ENCODE data around the gene C9orf153.

The C9orf153 gene

DNA sequence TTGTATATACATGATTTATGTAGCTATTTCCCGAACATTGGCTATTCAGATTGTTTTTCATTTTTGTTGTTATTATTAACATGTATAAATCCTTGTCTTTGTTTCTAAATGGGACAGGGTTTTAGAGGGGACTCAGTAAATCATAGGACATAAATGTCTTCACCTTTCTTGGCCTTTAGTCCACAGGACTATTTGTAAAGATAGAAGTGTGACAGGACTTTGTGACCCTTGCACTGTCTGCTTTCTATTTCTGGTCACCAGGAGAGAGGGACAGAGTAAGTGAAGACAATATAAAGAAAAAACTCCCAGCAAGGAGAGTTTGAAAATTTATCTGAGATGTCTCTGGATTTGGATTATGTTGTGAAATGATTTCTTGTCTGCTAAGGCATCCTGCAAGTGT, 81.5 kb downstream of the C9orf153 start:
- ATAC-seq: no peak

DNA sequence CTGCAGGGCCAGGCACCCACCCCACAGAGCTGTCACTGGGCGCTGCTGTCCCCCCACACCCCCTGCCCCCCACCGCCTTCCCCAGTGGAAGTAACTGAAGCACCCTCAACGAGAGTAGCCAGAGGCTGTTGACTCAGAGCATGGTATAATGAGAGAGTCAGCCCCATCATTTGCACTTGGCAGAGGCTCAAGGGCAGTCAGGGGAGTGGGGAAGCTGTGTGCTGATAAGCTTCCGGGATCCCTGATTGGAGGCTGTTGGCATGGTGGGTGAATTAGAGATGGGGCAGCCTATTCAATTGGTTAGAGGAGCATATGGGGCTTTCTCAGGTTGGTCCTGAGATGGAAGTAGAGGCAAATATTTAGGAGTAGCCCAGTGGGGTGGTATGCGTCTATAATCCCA, 83.0 kb downstream of the C9orf153 start:
- ATAC-seq: peak; percentile 31; the same call in 1 of the 3 replicates
- TF ChIP-seq, protein P1, sequence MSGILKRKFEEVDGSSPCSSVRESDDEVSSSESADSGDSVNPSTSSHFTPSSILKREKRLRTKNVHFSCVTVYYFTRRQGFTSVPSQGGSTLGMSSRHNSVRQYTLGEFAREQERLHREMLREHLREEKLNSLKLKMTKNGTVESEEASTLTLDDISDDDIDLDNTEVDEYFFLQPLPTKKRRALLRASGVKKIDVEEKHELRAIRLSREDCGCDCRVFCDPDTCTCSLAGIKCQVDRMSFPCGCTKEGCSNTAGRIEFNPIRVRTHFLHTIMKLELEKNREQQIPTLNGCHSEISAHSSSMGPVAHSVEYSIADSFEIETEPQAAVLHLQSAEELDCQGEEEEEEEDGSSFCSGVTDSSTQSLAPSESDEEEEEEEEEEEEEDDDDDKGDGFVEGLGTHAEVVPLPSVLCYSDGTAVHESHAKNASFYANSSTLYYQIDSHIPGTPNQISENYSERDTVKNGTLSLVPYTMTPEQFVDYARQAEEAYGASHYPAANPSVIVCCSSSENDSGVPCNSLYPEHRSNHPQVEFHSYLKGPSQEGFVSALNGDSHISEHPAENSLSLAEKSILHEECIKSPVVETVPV (CRISPR knock-in tag; IDR thresholded peaks at IDR 0.05): no peak
- TF ChIP-seq ZFP30 (CRISPR knock-in tag; IDR thresholded peaks at IDR 0.05): no peak

More for the DNA sequence above, 81.5 kb downstream of the C9orf153 start:
- no peak for TF ChIP-seq RARB (CRISPR knock-in tag; IDR thresholded peaks at IDR 0.05)

- no peak for ATAC-seq
- no peak for TF ChIP-seq ZNF565 (CRISPR knock-in tag; conservative IDR thresholded peaks at IDR 0.05; ENCODE audit: low read depth)
- TF ChIP-seq ZNF70 (CRISPR knock-in tag; IDR thresholded peaks at IDR 0.05): no peak
- TF ChIP-seq, protein P2, sequence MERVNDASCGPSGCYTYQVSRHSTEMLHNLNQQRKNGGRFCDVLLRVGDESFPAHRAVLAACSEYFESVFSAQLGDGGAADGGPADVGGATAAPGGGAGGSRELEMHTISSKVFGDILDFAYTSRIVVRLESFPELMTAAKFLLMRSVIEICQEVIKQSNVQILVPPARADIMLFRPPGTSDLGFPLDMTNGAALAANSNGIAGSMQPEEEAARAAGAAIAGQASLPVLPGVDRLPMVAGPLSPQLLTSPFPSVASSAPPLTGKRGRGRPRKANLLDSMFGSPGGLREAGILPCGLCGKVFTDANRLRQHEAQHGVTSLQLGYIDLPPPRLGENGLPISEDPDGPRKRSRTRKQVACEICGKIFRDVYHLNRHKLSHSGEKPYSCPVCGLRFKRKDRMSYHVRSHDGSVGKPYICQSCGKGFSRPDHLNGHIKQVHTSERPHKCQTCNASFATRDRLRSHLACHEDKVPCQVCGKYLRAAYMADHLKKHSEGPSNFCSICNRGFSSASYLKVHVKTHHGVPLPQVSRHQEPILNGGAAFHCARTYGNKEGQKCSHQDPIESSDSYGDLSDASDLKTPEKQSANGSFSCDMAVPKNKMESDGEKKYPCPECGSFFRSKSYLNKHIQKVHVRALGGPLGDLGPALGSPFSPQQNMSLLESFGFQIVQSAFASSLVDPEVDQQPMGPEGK (CRISPR knock-in tag; IDR thresholded peaks at IDR 0.05; ENCODE audit: borderline replicate concordance): no peak
- TF ChIP-seq, protein P3, sequence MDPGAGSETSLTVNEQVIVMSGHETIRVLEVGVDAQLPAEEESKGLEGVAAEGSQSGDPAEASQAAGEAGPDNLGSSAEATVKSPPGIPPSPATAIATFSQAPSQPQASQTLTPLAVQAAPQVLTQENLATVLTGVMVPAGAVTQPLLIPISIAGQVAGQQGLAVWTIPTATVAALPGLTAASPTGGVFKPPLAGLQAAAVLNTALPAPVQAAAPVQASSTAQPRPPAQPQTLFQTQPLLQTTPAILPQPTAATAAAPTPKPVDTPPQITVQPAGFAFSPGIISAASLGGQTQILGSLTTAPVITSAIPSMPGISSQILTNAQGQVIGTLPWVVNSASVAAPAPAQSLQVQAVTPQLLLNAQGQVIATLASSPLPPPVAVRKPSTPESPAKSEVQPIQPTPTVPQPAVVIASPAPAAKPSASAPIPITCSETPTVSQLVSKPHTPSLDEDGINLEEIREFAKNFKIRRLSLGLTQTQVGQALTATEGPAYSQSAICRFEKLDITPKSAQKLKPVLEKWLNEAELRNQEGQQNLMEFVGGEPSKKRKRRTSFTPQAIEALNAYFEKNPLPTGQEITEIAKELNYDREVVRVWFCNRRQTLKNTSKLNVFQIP (CRISPR knock-in tag; IDR thresholded peaks at IDR 0.05; ENCODE audit: borderline replicate concordance, low read depth): no peak
- no peak for TF ChIP-seq TSHZ2 (CRISPR knock-in tag; IDR thresholded peaks at IDR 0.05)
- TF ChIP-seq PPARA (CRISPR knock-in tag; IDR thresholded peaks at IDR 0.05; ENCODE audit: borderline replicate concordance): no peak
- TF ChIP-seq OSR1 (CRISPR knock-in tag; IDR thresholded peaks at IDR 0.05): no peak
- TF ChIP-seq ZC3H10 (CRISPR knock-in tag; IDR thresholded peaks at IDR 0.05): no peak
- no peak for TF ChIP-seq ZFP3 (CRISPR knock-in tag; IDR thresholded peaks at IDR 0.05)
- TF ChIP-seq TOX (CRISPR knock-in tag; IDR thresholded peaks at IDR 0.05; ENCODE audit: borderline replicate concordance): no peak
- TF ChIP-seq CSDC2 (CRISPR knock-in tag; IDR thresholded peaks at IDR 0.05): no peak
- no peak for TF ChIP-seq BACH2 (CRISPR knock-in tag; IDR thresholded peaks at IDR 0.05; ENCODE audit: borderline replicate concordance)
- no peak for TF ChIP-seq ZFP30 (CRISPR knock-in tag; IDR thresholded peaks at IDR 0.05)
Observed at GRCh38 chr9:86175743-86176456, 83.6 kb downstream of the C9orf153 start.

DNA sequence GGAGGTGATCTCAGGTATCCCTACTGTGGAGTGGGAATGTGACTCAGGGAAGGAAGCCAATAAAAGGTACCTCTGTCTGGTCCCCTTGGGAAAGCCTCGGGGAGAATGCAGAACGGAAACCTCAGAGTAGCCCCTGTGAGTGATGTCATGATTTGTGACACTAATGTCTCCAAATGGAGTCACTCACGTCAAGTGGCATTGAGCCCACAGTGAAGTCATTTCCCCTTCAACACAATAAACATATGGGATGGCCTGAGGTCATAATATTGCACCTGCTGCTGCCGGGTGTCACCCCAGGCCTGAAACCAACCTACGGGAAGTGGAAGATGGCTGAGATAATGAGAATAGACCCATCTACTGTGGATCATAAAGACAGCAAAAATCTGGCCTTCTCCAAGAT, 84.2 kb downstream of the C9orf153 start:
- no peak for ATAC-seq
- TF ChIP-seq, protein P2 (CRISPR knock-in tag; IDR thresholded peaks at IDR 0.05; ENCODE audit: borderline replicate concordance): no peak
- TF ChIP-seq CSDC2 (CRISPR knock-in tag; IDR thresholded peaks at IDR 0.05): no peak
- TF ChIP-seq, protein P4, sequence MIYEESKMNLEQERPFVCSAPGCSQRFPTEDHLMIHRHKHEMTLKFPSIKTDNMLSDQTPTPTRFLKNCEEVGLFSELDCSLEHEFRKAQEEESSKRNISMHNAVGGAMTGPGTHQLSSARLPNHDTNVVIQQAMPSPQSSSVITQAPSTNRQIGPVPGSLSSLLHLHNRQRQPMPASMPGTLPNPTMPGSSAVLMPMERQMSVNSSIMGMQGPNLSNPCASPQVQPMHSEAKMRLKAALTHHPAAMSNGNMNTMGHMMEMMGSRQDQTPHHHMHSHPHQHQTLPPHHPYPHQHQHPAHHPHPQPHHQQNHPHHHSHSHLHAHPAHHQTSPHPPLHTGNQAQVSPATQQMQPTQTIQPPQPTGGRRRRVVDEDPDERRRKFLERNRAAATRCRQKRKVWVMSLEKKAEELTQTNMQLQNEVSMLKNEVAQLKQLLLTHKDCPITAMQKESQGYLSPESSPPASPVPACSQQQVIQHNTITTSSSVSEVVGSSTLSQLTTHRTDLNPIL (CRISPR knock-in tag; IDR thresholded peaks at IDR 0.05; ENCODE audit: low read depth): no peak
- TF ChIP-seq ZNF565 (CRISPR knock-in tag; conservative IDR thresholded peaks at IDR 0.05; ENCODE audit: low read depth): no peak
- no peak for TF ChIP-seq RARB (CRISPR knock-in tag; IDR thresholded peaks at IDR 0.05)
- TF ChIP-seq, protein P3 (CRISPR knock-in tag; IDR thresholded peaks at IDR 0.05; ENCODE audit: borderline replicate concordance, low read depth): no peak
- TF ChIP-seq PPARA (CRISPR knock-in tag; IDR thresholded peaks at IDR 0.05; ENCODE audit: borderline replicate concordance): no peak

All from SK-N-SH treated with all-trans-retinoic acid at 6 μM for 48 hours (cell line).